ENCODE measurements around the gene KCNQ1.

The KCNQ1 gene

GRCh38 chr11:2702771-2703362 is 258.1 kb downstream of the KCNQ1 start:
- DNase-seq: no peak

DNA sequence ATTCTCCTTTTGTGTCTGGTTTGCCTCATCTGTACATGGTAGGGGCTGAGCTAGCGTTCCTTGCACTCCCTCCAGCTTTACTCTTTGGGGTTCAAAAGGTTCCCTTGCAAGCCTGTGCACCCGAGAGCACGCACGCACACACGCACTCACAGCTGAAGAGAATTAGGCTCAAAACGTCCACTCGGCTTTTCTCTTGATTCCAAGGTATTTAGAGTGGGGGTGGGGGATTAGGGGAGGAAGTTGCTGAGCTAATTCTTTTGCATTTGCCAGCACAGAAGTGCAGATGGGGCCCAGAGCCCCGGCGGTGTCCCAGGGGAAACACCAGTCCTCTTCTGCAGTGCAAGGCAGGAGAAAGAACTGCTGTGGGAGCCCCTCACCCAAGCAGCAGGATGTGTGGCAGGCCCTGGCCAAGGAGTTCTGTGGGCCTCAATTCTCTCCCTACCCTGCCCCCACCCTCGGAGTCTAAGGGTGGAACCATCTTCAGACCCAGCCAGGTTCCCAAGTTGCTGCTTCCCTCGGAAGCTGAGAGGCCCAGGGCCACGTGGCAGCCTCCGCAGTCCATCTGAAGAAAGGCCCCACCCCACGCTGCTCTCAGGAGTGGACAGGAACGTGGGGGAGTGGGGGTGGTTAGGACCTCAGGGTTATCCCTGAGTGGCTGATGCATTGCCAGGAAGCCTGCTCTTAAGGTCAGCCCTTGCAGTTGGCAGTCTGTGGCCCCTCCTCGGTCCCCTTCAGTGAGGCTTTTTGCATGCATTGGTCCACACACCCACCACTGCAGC is 258.7 kb downstream of the KCNQ1 start:
- DNase-seq: no peak

- DNase-seq: no peak
Measured at GRCh38 chr11:2704356-2704755, 259.5 kb downstream of the KCNQ1 start.

- DNase-seq: no peak
Measured at GRCh38 chr11:2704896-2705606, 260.2 kb downstream of the KCNQ1 start.

DNA sequence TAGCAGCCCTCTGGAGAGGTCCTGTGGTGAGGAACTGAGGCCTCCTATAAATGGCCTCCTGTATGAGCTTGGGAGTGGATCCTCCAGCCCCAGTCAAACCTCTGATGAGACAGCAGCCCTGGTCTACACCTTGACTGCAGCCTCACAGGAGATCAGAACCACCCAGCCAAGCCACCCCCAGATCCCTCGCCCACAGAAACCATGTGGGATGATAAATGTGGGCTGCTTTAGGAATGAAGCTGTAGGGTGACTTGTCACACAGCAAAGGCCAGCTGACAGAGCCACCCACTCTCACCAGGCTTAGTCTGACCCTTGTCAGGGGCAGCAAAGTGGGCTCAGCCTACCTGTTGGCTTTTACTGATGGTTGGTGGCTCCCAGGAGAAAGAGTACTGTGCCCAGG is 261.5 kb downstream of the KCNQ1 start:
- DNase-seq: no peak

GRCh38 chr11:2707736-2708135 is 262.9 kb downstream of the KCNQ1 start:
- no peak for DNase-seq

DNA sequence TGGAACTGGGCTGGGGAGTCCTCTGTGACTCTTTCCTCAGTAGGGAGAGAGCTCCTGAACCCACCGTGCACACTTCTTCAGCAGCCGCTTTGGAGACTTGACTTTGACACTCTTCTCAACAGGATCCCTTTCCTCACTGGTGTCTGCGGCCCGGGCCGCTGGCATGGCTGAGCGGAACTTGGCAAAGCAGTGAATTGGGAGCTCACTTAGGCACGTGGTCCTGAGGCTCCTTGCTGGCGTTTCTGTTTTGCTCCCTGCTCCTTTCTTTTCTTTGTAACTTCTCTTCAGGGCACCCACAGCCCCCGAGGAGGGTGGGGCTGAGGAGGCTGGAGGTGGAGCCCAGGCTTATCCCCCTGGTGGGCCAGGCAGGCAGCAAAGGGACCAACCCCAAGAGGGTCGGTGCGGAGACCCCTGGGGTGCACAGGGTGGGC is 263.4 kb downstream of the KCNQ1 start:
- no peak for DNase-seq

DNA sequence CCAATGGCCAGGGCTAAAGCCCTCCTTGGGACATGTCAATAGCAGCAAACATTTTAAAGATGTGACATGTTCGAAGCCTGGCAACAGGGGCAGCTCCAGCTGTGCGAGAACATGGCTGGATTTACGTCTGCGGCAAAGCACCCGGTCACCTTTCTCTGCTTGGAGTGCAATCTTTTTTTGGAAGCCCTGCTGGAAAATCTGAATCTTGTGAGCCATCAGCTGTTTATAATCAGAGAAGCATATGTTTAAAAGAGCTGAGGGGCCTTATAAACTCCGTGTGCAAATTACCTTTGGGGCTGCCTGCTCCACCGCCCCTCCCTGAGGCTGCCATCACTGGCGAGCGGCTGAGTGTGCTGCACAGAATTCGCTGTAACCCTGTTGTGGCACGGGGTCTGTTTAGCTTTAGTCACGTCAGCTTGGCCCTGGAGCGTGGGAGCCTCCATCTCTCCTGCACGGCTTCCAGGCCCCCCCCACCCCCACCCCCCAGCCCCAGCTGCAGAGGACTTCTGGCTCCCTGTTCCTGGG is 264.0 kb downstream of the KCNQ1 start:
- DNase-seq: no peak

DNA sequence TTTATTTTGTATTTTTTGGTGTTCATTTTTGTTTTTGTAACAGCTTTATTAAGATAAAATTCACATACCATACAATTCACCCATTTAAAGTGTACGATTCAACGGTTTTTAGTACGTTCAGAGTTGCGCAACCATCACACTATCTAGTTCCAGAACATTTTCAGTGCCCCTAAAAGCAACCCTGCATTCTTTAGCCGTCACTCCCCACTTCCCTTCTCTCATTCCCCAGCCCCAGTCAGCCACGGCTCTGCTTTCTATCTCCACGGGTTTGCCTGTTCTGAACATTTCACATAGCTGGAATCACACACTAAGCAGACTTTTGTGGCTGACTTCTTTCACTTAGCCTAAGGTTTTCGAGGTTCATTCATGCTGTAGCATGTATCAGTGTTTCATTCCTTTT is 264.6 kb downstream of the KCNQ1 start:
- DNase-seq: no peak

GRCh38 chr11:2711161-2711560 is 266.4 kb downstream of the KCNQ1 start:
- no peak for DNase-seq

DNA sequence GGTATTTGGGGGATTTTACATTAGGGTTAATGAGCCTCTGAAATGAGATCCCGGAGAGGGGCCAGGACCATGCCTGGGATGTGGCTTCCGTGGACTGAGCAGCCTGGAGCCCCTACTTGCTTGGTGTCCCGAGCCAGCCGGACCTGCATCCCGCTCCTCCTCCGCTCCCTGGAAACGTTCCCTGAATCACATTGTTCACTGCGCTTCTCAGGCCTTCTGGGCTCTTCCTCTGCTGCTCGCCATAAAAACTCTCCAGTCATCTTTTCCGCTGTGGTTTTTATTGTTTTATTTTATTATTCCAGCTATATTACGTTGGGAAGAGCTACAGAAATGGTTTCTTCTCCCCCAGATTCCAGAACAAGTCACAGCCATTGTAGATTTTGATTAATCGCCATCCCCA is 268.3 kb downstream of the KCNQ1 start:
- DNase-seq: no peak

- no peak for DNase-seq
Measured at GRCh38 chr11:2713661-2714462, 269.1 kb downstream of the KCNQ1 start.

DNA sequence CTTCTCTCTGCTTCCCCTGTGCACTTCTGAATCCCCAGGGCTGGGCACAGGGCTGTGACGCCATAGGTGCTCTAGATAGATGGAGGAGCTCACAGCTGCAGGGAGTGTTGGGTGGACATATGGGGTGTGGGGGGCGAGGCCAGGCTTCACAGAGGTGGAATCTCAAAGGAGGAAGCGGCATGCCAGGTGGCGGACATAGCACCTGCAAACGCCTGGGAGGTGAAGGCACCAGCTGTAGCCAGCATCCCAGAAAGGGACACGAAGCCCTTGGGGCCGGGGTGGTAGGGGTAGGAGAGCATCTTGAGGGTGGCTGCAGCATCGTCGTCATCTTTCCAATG is 269.6 kb downstream of the KCNQ1 start:
- no peak for DNase-seq

GRCh38 chr11:2714871-2715270 is 270.1 kb downstream of the KCNQ1 start:
- DNase-seq: no peak

GRCh38 chr11:2715716-2716350 is 271.0 kb downstream of the KCNQ1 start:
- no peak for DNase-seq

DNA sequence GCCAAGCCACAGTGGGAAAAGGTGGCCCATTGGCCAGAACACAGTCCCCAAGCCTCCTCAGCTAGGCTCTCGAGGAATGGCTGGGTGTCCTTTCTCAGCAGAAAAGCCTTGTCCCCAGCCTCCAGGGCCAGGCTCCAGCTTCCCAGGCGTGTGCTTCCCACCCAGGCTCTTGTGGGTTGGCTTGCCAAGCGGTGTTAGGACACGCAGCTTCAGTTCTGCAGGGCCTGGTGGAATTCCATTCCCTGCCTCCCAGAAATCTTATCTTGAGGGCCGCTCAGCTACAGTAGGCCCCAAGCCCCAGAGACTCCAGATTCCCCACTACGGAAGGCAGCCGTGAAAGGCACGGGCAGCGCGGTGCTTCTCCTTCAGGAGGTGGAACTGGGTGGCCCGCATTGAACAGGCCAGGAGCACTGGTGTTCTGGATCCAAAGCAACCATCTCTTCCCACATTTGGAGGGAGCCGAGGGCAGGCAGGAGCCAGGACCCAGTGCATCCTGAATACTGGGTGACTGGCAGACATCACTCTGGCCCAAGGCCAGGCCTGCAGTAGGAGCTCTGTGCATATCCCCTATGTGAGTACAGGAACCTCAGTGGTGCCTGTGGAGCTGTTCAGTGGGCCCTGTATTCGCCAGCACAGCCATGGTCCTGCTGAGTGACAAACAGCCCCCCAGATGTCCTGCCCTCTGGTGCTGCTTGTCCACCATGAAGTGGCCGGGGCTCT is 271.7 kb downstream of the KCNQ1 start:
- no peak for DNase-seq

DNA sequence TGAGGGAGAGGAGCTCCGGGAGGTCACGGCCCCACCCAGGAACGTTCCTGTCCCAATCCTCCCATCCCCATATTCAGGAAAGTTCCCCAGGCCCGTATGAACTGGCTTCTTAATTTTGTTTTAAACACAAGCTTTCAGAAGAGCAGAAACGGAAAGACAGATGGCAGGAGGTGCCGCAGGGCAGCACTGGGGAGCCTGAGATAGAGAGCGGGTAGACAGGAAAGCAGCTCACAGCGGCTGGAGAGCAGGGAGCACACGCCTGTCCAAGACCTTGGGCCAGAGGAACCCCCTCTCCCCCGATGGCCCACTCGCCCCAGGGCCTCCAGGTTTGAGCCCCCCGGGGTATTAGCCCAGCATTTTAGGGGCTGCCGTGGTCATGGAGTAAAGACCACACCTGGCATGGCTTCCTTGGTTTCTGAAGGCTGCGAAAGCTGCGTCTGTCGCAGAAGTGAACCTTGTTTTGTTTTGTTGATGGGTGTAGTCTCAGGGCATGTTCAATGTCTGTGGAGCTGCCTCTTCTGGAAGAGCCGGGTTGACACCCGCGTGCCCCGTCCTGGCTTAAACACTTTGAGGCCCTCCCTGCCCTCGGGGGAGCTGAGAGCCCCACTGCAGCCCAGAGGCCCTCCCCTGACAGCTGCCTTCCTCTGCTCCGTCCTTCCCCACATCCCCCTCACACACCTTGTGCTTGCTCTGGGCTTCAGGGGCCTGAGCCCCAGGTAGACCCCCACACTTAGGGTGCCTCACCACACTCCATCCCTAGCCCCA is 272.9 kb downstream of the KCNQ1 start:
- DNase-seq: no peak

DNA sequence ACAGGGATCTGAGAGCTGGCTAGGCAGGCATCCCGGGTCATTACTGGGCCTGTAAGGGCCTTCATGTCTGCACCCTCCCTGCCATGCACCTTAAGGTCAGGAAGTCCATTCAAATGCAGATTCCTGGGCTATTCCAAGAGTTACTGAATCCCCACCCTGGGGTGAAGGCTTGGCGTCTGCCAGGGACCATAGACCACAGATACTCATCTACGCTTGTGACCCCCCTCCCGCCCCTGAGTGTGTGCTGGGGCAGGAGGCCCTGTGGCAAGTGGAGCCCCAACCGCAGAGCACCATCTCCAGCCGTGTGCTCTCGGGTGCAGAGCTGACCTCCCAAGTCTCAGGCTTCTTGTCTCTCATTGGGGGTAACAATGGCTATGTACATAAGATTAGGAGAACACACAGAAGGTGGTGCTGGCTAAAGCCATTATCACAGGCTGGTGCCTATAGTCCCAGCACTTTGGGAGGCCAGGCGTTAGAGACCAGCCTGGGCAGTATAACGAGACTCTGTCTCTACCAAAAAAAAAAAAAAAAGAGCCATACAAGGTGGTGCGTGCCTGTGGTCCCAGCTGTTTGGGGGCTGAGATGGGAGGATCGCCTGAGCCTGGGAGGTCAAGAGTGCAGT is 274.1 kb downstream of the KCNQ1 start:
- no peak for DNase-seq

DNA sequence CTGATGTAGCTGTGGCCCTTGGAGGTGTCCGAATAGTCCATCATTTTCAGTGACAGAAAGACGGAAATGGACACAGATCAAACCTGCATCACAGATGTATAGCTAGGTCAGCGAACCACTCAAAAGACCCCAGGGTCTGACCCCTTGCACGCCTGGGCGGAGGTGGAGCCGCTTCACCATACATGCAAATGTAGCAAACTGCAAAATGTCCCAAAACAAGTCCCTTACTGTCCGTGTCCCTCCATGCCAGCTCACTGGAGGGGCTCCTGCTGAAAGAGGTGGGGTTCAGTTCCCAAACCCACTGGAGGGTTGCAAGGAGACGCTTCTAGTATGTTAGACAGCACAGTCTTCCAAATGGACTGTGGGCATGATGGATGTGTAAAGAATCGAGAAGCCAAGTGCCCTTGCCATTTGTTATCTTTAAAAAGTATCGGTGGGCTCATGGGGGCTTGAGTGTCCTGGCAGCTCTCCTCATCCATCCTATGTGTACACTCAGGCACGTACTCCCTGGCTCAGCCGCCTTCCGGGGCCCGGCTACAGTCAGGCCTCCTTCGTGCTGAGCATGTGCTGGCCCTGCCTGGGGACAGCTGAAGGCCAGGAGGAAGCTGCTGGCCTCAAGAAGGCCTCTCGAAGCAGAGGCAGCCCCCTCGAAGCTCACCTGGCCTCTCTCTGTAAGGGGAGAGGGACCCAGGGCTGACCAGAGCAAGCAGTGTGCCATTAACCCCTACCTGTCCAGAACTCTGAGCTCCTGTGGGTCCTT is 275.2 kb downstream of the KCNQ1 start:
- DNase-seq: no peak
